H1 (cell line): ENCODE results near the gene STK40. TPM values are rescaled to one million over a fixed set of nuclear protein-coding genes. Genes with fewer than 3 reads are reported as not detected.

Source experiments
- CTCF ChIA-PET: fragments of 300-600 bp; sonication (Branson Sonifier 250); formaldehyde crosslinking; loops from one replicate; lab custom pipeline; 2021; ENCODE audit not compliant: partially characterized antibody; lab: Charles Lee
- POLR2A ChIA-PET: fragments of 300-600 bp; sonication (Branson Sonifier 250); formaldehyde crosslinking; loops from one replicate; lab custom pipeline; 2021; ENCODE audit warnings: inconsistent platforms; ENCODE audit not compliant: partially characterized antibody; lab: Charles Lee
- DNase-seq, 2 experiments: peaks; one replicate each; pipeline versions ENCODE4 v3.0.0 to v3.0.0-alpha.2; 2010 to 2022; ENCODE audit warnings: low spot score in 2 of 2, low read depth in 1 of 2, mixed read lengths in 1 of 2
- FAIRE-seq: peaks from 2 replicates; lab custom pipeline; 2011; peaks lifted over from hg19 to GRCh38; lab: Jason Lieb, UNC
- H2AFZ ChIP-seq: 2 replicates; pipeline ENCODE4 v1.8.1; 2012; ENCODE audit warnings: low read length, inconsistent platforms
- H2AK5ac ChIP-seq: 2 replicates; pipeline ENCODE4 v1.6.1; 2013; ENCODE audit warnings: low read depth, low read length
- H2BK120ac ChIP-seq: replicated peaks from 2 replicates; pipeline ENCODE3; 2013; ENCODE audit warnings: low read depth, low read length, inconsistent platforms
- H2BK12ac ChIP-seq: 2 replicates; pipeline ENCODE4 v1.6.1; 2013; ENCODE audit warnings: low read depth, low read length
- H2BK15ac ChIP-seq: 2 replicates; pipeline ENCODE4 v1.6.1; 2013; ENCODE audit warnings: low read length
- H2BK20ac ChIP-seq: 2 replicates; pipeline ENCODE4 v1.6.1; 2013; ENCODE audit warnings: low read length
- H2BK5ac ChIP-seq: 2 replicates; pipeline ENCODE4 v1.6.1; 2013; ENCODE audit warnings: low read depth, low read length
- H3K14ac ChIP-seq: 2 replicates; pipeline ENCODE4 v1.6.1; 2013; ENCODE audit warnings: inconsistent platforms; ENCODE audit not compliant: insufficient read length
- H3K18ac ChIP-seq: 2 replicates; pipeline ENCODE4 v1.6.1; 2013; ENCODE audit warnings: low read length; ENCODE audit errors: extremely low read depth
- H3K23ac ChIP-seq: 2 replicates; pipeline ENCODE4 v1.6.1; 2013; ENCODE audit warnings: inconsistent platforms; ENCODE audit not compliant: insufficient read length
- H3K23me2 ChIP-seq: 2 replicates; pipeline ENCODE4 v1.6.1; 2013; ENCODE audit warnings: low read depth, low read length
- H3K27ac ChIP-seq: 2 replicates; pipeline ENCODE4 v1.6.1; 2011; ENCODE audit warnings: low read depth, low read length, inconsistent platforms
- H3K27me3 ChIP-seq, 4 experiments: replicated peaks in 1 of 4; 1 replicate in 1 of 4; 2 replicates in 3 of 4; pipeline versions ENCODE4 v1.6.1 to v1.8.1; 2011 to 2013; ENCODE audit warnings: low read length in 3 of 4, mild to moderate bottlenecking in 3 of 4, inconsistent platforms in 2 of 4, mixed read lengths in 2 of 4, moderate library complexity in 1 of 4; ENCODE audit not compliant: control insufficient read depth in 3 of 4, insufficient read depth in 3 of 4; ENCODE audit errors: extremely low read depth in 1 of 4
- H3K36me3 ChIP-seq, 4 experiments: 2 replicates each; pipeline versions ENCODE4 v1.6.1 to v1.8.1; 2011 to 2013; ENCODE audit warnings: mild to moderate bottlenecking in 4 of 4, low read length in 3 of 4, moderate library complexity in 2 of 4, control low read depth in 1 of 4, inconsistent platforms in 1 of 4; ENCODE audit not compliant: insufficient read depth in 4 of 4, control insufficient read depth in 2 of 4
- H3K4ac ChIP-seq: replicated peaks from 2 replicates; pipeline ENCODE3; 2013; ENCODE audit warnings: low read length, low read depth, mixed read lengths, inconsistent platforms; ENCODE audit not compliant: insufficient read length
- H3K4me1 ChIP-seq, 4 experiments: replicated peaks in 1 of 4; 1 replicate in 1 of 4; 2 replicates in 3 of 4; pipeline versions ENCODE4 v1.6.1 to v1.8.1; 2011 to 2013; ENCODE audit warnings: low read length in 3 of 4, inconsistent platforms in 2 of 4, mixed read lengths in 1 of 4; ENCODE audit not compliant: insufficient read depth in 4 of 4, control insufficient read depth in 3 of 4
- H3K4me2 ChIP-seq, 2 experiments: 2 replicates each; pipeline versions ENCODE4 v1.6.1 to v1.8.1; 2011 to 2013; ENCODE audit warnings: low read depth in 2 of 2, low read length in 2 of 2, control low read depth in 1 of 2, inconsistent platforms in 1 of 2, mild to moderate bottlenecking in 1 of 2; ENCODE audit not compliant: insufficient read depth in 1 of 2
- H3K4me3 ChIP-seq, 4 experiments: fragments of 200-600, 300-600 bp in 1 of 4; sonication (generic), shearing (Covaris generic), sonication (Bioruptor Twin) in 1 of 4; 2 replicates each; pipeline versions ENCODE4 v1.5.1 to v1.8.1; 2011 to 2016; ENCODE audit warnings: low read length in 4 of 4, low read depth in 3 of 4, control low read depth in 2 of 4, inconsistent platforms in 2 of 4, mild to moderate bottlenecking in 2 of 4, mixed read lengths in 1 of 4, moderate library complexity in 1 of 4; ENCODE audit not compliant: insufficient read depth in 2 of 4; ENCODE audit errors: extremely low read depth in 1 of 4
- H3K56ac ChIP-seq: replicated peaks from 2 replicates; pipeline ENCODE3; 2013; ENCODE audit warnings: low read depth, mild to moderate bottlenecking, mixed read lengths, low read length, inconsistent platforms; ENCODE audit not compliant: insufficient read length
- H3K79me1 ChIP-seq: 2 replicates; pipeline ENCODE4 v1.6.1; 2013; ENCODE audit warnings: low read depth, low read length, control low read depth
- H3K79me2 ChIP-seq, 2 experiments: 2 replicates each; pipeline versions ENCODE4 v1.6.1 to v1.8.1; 2012 to 2013; ENCODE audit warnings: low read length in 2 of 2, mild to moderate bottlenecking in 2 of 2, inconsistent platforms in 1 of 2; ENCODE audit not compliant: insufficient read depth in 2 of 2, control insufficient read depth in 1 of 2
- H3K9ac ChIP-seq, 4 experiments: replicated peaks in 1 of 4; 1 replicate in 1 of 4; 2 replicates in 3 of 4; pipeline versions ENCODE4 v1.6.1 to v1.8.1; 2011 to 2013; ENCODE audit warnings: low read depth in 3 of 4, low read length in 3 of 4, control low read depth in 2 of 4, mild to moderate bottlenecking in 2 of 4, moderate library complexity in 2 of 4, inconsistent platforms in 1 of 4; ENCODE audit errors: extremely low read depth in 1 of 4
- H3K9me3 ChIP-seq, 2 experiments: 2 replicates each; pipeline versions ENCODE4 v1.6.1 to v1.8.1; 2012 to 2013; ENCODE audit warnings: mild to moderate bottlenecking in 2 of 2, moderate library complexity in 2 of 2, control low read depth in 1 of 2, inconsistent platforms in 1 of 2, low read depth in 1 of 2, low read length in 1 of 2, mixed read lengths in 1 of 2; ENCODE audit not compliant: insufficient read depth in 2 of 2
- H4K20me1 ChIP-seq, 2 experiments: replicated peaks in 1 of 2; 2 replicates each; pipeline versions ENCODE3 to v1.8.1; 2011 to 2013; ENCODE audit warnings: inconsistent platforms in 2 of 2, low read length in 2 of 2, mild to moderate bottlenecking in 1 of 2; ENCODE audit not compliant: insufficient read depth in 2 of 2, control insufficient read depth in 1 of 2
- H4K5ac ChIP-seq: 2 replicates; pipeline ENCODE4 v1.6.1; 2013; ENCODE audit warnings: low read length, low read depth, mixed read lengths, inconsistent platforms; ENCODE audit not compliant: insufficient read length
- H4K8ac ChIP-seq: 2 replicates; pipeline ENCODE4 v1.8.0; 2013; ENCODE audit warnings: mild to moderate bottlenecking, moderate library complexity, low read length, inconsistent platforms; ENCODE audit not compliant: insufficient read depth; ENCODE audit errors: extremely low read depth
- H4K91ac ChIP-seq: replicated peaks from 2 replicates; pipeline ENCODE3; 2013; ENCODE audit warnings: low read length, mixed read lengths, inconsistent platforms; ENCODE audit not compliant: insufficient read length
- CBX8 ChIP-seq: fragments of 300-800, 300-1000 bp; sonication (generic); IDR thresholded peaks from 2 replicates; pipeline ENCODE4 v1.7.1; 2016; ENCODE audit warnings: low read depth, low read length, borderline replicate concordance
- KDM5A ChIP-seq: fragments of 200-600 bp; IDR thresholded peaks from 2 replicates; pipeline ENCODE4 v1.7.1; 2012; ENCODE audit warnings: mild to moderate bottlenecking, low read length, inconsistent platforms, mixed read lengths
- POLR2AphosphoS5 ChIP-seq: IDR thresholded peaks from 2 replicates; pipeline ENCODE4 v1.6.1; 2011; ENCODE audit warnings: low read depth, low read length
- SIN3A ChIP-seq, 2 experiments: IDR thresholded peaks in 1 of 2; conservative IDR thresholded peaks in 1 of 2; 2 replicates each; pipeline ENCODE4 v1.6.1; 2011 to 2012; ENCODE audit warnings: low read length in 2 of 2, improper control_type of control experiment in 1 of 2, low read depth in 1 of 2, mild to moderate bottlenecking in 1 of 2
- SIX5 ChIP-seq: IDR thresholded peaks from 2 replicates; pipeline ENCODE4 v1.6.1; 2011; ENCODE audit warnings: mild to moderate bottlenecking, low read depth, low read length
- SP2 ChIP-seq: IDR thresholded peaks from 2 replicates; pipeline ENCODE4 v1.6.1; 2012; ENCODE audit warnings: mild to moderate bottlenecking, low read length, inconsistent platforms
- TAF1 ChIP-seq: IDR thresholded peaks from 2 replicates; pipeline ENCODE4 v1.6.1; 2011; ENCODE audit warnings: mild to moderate bottlenecking, low read depth, low read length
- TAF7 ChIP-seq: optimal IDR thresholded peaks from 2 replicates; pipeline ENCODE3; 2011; ENCODE audit warnings: low read depth, mild to moderate bottlenecking, inconsistent platforms, low read length, moderate library complexity, borderline replicate concordance
- TEAD4 ChIP-seq: IDR thresholded peaks from 2 replicates; pipeline ENCODE4 v1.6.1; 2012; ENCODE audit warnings: low read depth, low read length, inconsistent platforms, mixed read lengths
- USF2 ChIP-seq: IDR thresholded peaks from 2 replicates; pipeline ENCODE4 v1.6.1; 2011; ENCODE audit warnings: low read length, improper control_type of control experiment
- WGBS, 2 experiments: shearing (Covaris generic) in 1 of 2; methylation state at CpG; one replicate each; pipeline versions ENCODE4 v1.1.6 to v1.1.7; 2013 to 2015; ENCODE audit warnings: low lambda C conversion rate in 2 of 2, mixed read lengths in 2 of 2, inconsistent platforms in 1 of 2, low coverage in 1 of 2, missing lambda C conversion rate in 1 of 2; ENCODE audit not compliant: insufficient replicate concordance in 2 of 2, insufficient coverage in 1 of 2, insufficient read length in 1 of 2; ENCODE audit errors: extremely low coverage in 1 of 2, missing lambda C conversion rate in 1 of 2; 5-methylcytosine and 5-hydroxymethylcytosine counted together
- polyA plus RNA-seq, 7 experiments: library from polyadenylated mRNA; depleted of rRNA in 3 of 7; stranded (reverse) in 5 of 7; unstranded in 2 of 7; fragments of >200 nt in 5 of 7; fragments of 200-250 nt in 2 of 7; gene quantifications; 1 replicate in 5 of 7; 2 replicates in 1 of 7; 4 replicates in 1 of 7; pipeline versions ENCODE4 v1.2.1 to v1.2.3, GENCODE V29; 2011 to 2013; ENCODE audit warnings: missing spikeins in 2 of 7, mixed read lengths in 2 of 7
- total RNA-seq: library from RNA; stranded (reverse); fragmentation: NEBNext Ultra II Directional; extraction: Animal tissue kit (Norgen Biotek cat#: 25700); gene quantifications from 2 replicates; pipeline ENCODE4 v1.2.1, GENCODE V29; 2021
- TF ChIP-seq, protein P1 (sequence below): IDR thresholded peaks from 2 replicates; pipeline ENCODE4 v1.6.1; 2012; ENCODE audit warnings: low read length, inconsistent platforms

The STK40 gene
- total and polyA plus RNA-seq, 2 of the 8 experiments (the other 6 are each of a cell fraction or from before 2014, with no cell fraction given) = 13.6 to 28.6 TPM

GRCh38 chr1:36298640-36299039, 87.1 kb downstream of the STK40 start:
- Histone ChIP-seq H3K4ac (no peak overlapping the region), H2AFZ (no peak overlapping the region), H4K20me1 (peaks cover 0 to 5% of the 10 kb centered on the region in 2 experiments), H3K23me2 (no peaks in the 10 kb centered on the region; the same call in 1 of the 2 replicates), H3K4me3 (no peak overlapping the region), H3K4me1 (no peaks in the 10 kb centered on the region), H2BK5ac (no peak overlapping the region), H3K79me2 (no peaks in the 10 kb centered on the region; a peak in 1 of 4 replicates), H2BK20ac (no peak overlapping the region), H2AK5ac (no peak overlapping the region), H2BK15ac (no peak overlapping the region), H4K5ac (no peak overlapping the region), H3K27ac (no peak overlapping the region), H3K56ac (no peak overlapping the region), H3K36me3 (peaks cover 31 to 80% (median 66%) of the 10 kb centered on the region in 4 experiments), H3K4me2 (no peak overlapping the region), H3K9ac (no peak overlapping the region), H3K14ac (no peak overlapping the region), H3K79me1 (no peaks in the 10 kb centered on the region), H4K91ac (no peak overlapping the region), H4K8ac (no peak overlapping the region), H2BK120ac (no peak overlapping the region), H3K18ac (no peak overlapping the region), H2BK12ac (no peak overlapping the region), H3K9me3 (no peaks in the 10 kb centered on the region), H3K27me3 (no peaks in the 10 kb centered on the region), H3K23ac (no peak overlapping the region)
- CTCF ChIA-PET = interaction anchor here (0.8 to 10.4 kb wide), 9 partner anchors 8 to 164 kb away, joined by 3 to 68 read pairs (median 13); partner anchors contain the start of gene TRAPPC3
- 92% methylated on average over 5 of the region's 5 CpGs; no CpG with 5 or more reads in 1 of the 2 experiments for WGBS, 2 experiments
- FAIRE-seq (no peak), DNase-seq (no peak)
- POLR2A ChIA-PET = interaction anchor here (0.6 to 1.2 kb wide), 2 partner anchors 144 to 147 kb away, joined by 3 read pairs; no protein-coding TSS in a partner anchor
- TF ChIP-seq CBX8 (no peak), SIX5 (no peak), POLR2AphosphoS5 (no peak), TAF7 (no peak), SIN3A (conservative IDR thresholded peaks at IDR 0.05 in 1 of 2, IDR thresholded peaks at IDR 0.05 in 1 of 2; ENCODE audit: low read depth in 1 of 2, low read length in 2 of 2) (no peak), KDM5A (no peak), TEAD4 (no peak), TAF1 (no peak), USF2 (no peak), SP2 (no peak)
- TF ChIP-seq, protein P1, sequence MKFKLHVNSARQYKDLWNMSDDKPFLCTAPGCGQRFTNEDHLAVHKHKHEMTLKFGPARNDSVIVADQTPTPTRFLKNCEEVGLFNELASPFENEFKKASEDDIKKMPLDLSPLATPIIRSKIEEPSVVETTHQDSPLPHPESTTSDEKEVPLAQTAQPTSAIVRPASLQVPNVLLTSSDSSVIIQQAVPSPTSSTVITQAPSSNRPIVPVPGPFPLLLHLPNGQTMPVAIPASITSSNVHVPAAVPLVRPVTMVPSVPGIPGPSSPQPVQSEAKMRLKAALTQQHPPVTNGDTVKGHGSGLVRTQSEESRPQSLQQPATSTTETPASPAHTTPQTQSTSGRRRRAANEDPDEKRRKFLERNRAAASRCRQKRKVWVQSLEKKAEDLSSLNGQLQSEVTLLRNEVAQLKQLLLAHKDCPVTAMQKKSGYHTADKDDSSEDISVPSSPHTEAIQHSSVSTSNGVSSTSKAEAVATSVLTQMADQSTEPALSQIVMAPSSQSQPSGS = no peak
